Neuronal stem cell (in vitro differentiated cells): ENCODE results near the gene ACACB.

Experiments used
- DNase-seq: peaks from one replicate; pipeline ENCODE4 v3.0.0-alpha.2; 2013; ENCODE audit warnings: low spot score
- H2AFZ ChIP-seq: one replicate; pipeline ENCODE4 v1.6.1; 2013; ENCODE audit warnings: mild to moderate bottlenecking, low read length, inconsistent platforms
- H2AK5ac ChIP-seq: 2 replicates; pipeline ENCODE4 v1.6.1; 2013; ENCODE audit warnings: low read depth, mild to moderate bottlenecking, inconsistent platforms, low read length, moderate library complexity, mixed read lengths
- H2BK120ac ChIP-seq: 2 replicates; pipeline ENCODE4 v1.6.1; 2013; ENCODE audit warnings: low read depth, mild to moderate bottlenecking, inconsistent platforms, low read length, moderate library complexity, mixed read lengths
- H2BK12ac ChIP-seq: one replicate; pipeline ENCODE4 v1.6.1; 2013; ENCODE audit warnings: low read length, inconsistent platforms
- H2BK15ac ChIP-seq: 2 replicates; pipeline ENCODE4 v1.6.1; 2013; ENCODE audit warnings: mild to moderate bottlenecking, low read length, inconsistent platforms, mixed read lengths
- H2BK5ac ChIP-seq: one replicate; pipeline ENCODE4 v1.6.1; 2013; ENCODE audit warnings: inconsistent platforms, mild to moderate bottlenecking, low read length, moderate library complexity
- H3K14ac ChIP-seq: one replicate; pipeline ENCODE4 v1.6.1; 2013; ENCODE audit warnings: low read length, inconsistent platforms
- H3K18ac ChIP-seq: 2 replicates; pipeline ENCODE4 v1.6.1; 2013; ENCODE audit warnings: low read length, inconsistent platforms
- H3K23ac ChIP-seq: 2 replicates; pipeline ENCODE4 v1.6.1; 2013; ENCODE audit warnings: low read depth, mild to moderate bottlenecking, mixed read lengths, low read length, inconsistent platforms; ENCODE audit not compliant: poor library complexity
- H3K27ac ChIP-seq: replicated peaks from 3 replicates; pipeline ENCODE4 v1.5.1; 2013; ENCODE audit warnings: low read length, inconsistent platforms
- H3K27me3 ChIP-seq, 3 experiments: 2 replicates each; pipeline ENCODE4 v1.6.1; 2013; ENCODE audit warnings: low read length in 3 of 3, mild to moderate bottlenecking in 2 of 3, inconsistent platforms in 1 of 3, low read depth in 1 of 3, mixed read lengths in 1 of 3, moderate library complexity in 1 of 3; ENCODE audit not compliant: control insufficient read depth in 3 of 3, insufficient read depth in 3 of 3
- H3K36me3 ChIP-seq, 2 donors: replicated peaks in 1 of 2; 2 replicates each; pipeline ENCODE4 v1.6.1; 2013; ENCODE audit warnings: low read length in 2 of 2; ENCODE audit not compliant: control insufficient read depth in 2 of 2, insufficient read depth in 2 of 2
- H3K4ac ChIP-seq: 2 replicates; pipeline ENCODE4 v1.6.1; 2013; ENCODE audit warnings: inconsistent platforms, mild to moderate bottlenecking, low read length, moderate library complexity
- H3K4me1 ChIP-seq, 2 donors: 1 replicate in 1 of 2; 2 replicates in 1 of 2; pipeline ENCODE4 v1.6.1; 2013; ENCODE audit warnings: low read length in 2 of 2, low read depth in 1 of 2; ENCODE audit not compliant: control insufficient read depth in 2 of 2, insufficient read depth in 1 of 2
- H3K4me2 ChIP-seq: one replicate; pipeline ENCODE4 v1.6.1; 2013; ENCODE audit warnings: mild to moderate bottlenecking, low read length, inconsistent platforms; ENCODE audit not compliant: insufficient read depth, poor library complexity, severe bottlenecking
- H3K4me3 ChIP-seq, 2 donors: 2 replicates each; pipeline ENCODE4 v1.5.1; 2013; ENCODE audit warnings: low read length in 2 of 2, mild to moderate bottlenecking in 2 of 2, inconsistent platforms in 1 of 2, moderate library complexity in 1 of 2
- H3K79me1 ChIP-seq: one replicate; pipeline ENCODE4 v1.6.1; 2013; ENCODE audit warnings: low read depth, mild to moderate bottlenecking, inconsistent platforms, low read length, moderate library complexity
- H3K9ac ChIP-seq: one replicate; pipeline ENCODE4 v1.6.1; 2013; ENCODE audit warnings: mild to moderate bottlenecking, low read depth, low read length, inconsistent platforms; ENCODE audit not compliant: poor library complexity
- H3K9me3 ChIP-seq, 2 donors: replicated peaks in 1 of 2; 2 replicates each; pipeline versions ENCODE3 to v1.6.1; 2013; ENCODE audit warnings: low read length in 2 of 2, mild to moderate bottlenecking in 2 of 2, inconsistent platforms in 1 of 2, low read depth in 1 of 2, mixed read lengths in 1 of 2, moderate library complexity in 1 of 2; ENCODE audit not compliant: control insufficient read depth in 2 of 2, insufficient read depth in 1 of 2
- H4K8ac ChIP-seq: one replicate; pipeline ENCODE4 v1.6.1; 2013; ENCODE audit warnings: low read depth, mild to moderate bottlenecking, inconsistent platforms, low read length, moderate library complexity
- H4K91ac ChIP-seq: one replicate; pipeline ENCODE4 v1.6.1; 2013; ENCODE audit warnings: low read length, low read depth, mild to moderate bottlenecking, inconsistent platforms; ENCODE audit not compliant: poor library complexity
- WGBS, 2 donors: extraction: QIAGEN DNeasy Blood & Tissue Kit; methylation state at CpG; one replicate each; pipeline ENCODE4 v1.1.7; 2013; ENCODE audit warnings: missing lambda C conversion rate in 2 of 2, mixed read lengths in 1 of 2; ENCODE audit not compliant: insufficient read length in 2 of 2, insufficient replicate concordance in 1 of 2; ENCODE audit errors: extremely low coverage in 2 of 2; 5-methylcytosine and 5-hydroxymethylcytosine counted together

Gene ACACB

GRCh38 chr12:109115404-109115757, 1.0 kb upstream of the ACACB start:
- Histone ChIP-seq H3K18ac (no peak overlapping the region), H2BK15ac (no peak overlapping the region), H3K4ac (no peak overlapping the region), H3K23ac (no peak overlapping the region), H2BK12ac (no peak overlapping the region), H3K9me3 (no peaks in the 10 kb centered on the region), H3K27me3 (no peaks in the 10 kb centered on the region), H2BK5ac (no peak overlapping the region), H3K79me1 (no peaks in the 10 kb centered on the region), H2AK5ac (no peak overlapping the region), H3K27ac (peak overlapping the region; percentile 45), H4K91ac (no peak overlapping the region), H3K4me2 (peak overlapping the region; percentile 21), H3K14ac (no peak overlapping the region), H3K9ac (no peak overlapping the region), H3K4me3 (no peak overlapping the region), H2BK120ac (no peak overlapping the region), H3K4me1 (peaks cover 17 to 19% of the 10 kb centered on the region in 2 donors), H4K8ac (no peak overlapping the region), H3K36me3 (peaks cover 0 to 6% of the 10 kb centered on the region in 2 donors), H2AFZ (peak overlapping the region; percentile 77)
- no peak for DNase-seq
- no CpG with 5 or more reads among the region's 3 CpGs for WGBS, 2 donors

- Histone ChIP-seq H3K27ac (no peak overlapping the region), H3K4me1 (peaks cover 10 to 15% of the 10 kb centered on the region in 2 donors), H2BK15ac (no peak overlapping the region), H3K4me2 (no peak overlapping the region), H4K8ac (no peak overlapping the region), H4K91ac (no peak overlapping the region), H3K14ac (no peak overlapping the region), H3K4me3 (no peak overlapping the region), H3K36me3 (peaks cover 0 to 2% of the 10 kb centered on the region in 2 donors), H2BK120ac (no peak overlapping the region), H3K18ac (no peak overlapping the region), H2BK5ac (no peak overlapping the region), H2AFZ (no peak overlapping the region), H3K9ac (no peak overlapping the region), H3K27me3 (no peaks in the 10 kb centered on the region), H2AK5ac (peak overlapping the region; percentile 30), H3K79me1 (no peaks in the 10 kb centered on the region), H2BK12ac (no peak overlapping the region), H3K23ac (no peak overlapping the region), H3K9me3 (no peaks in the 10 kb centered on the region), H3K4ac (no peak overlapping the region)
- no peak for DNase-seq
- WGBS, 2 donors: no CpG with 5 or more reads among the region's 12 CpGs
These were observed 193 bp downstream of the ACACB start for GRCh38 chr12:109116611-109116949.

GRCh38 chr12:109120095-109120494, 3.7 kb downstream of the ACACB start:
- Histone ChIP-seq H2BK15ac (no peak overlapping the region), H3K9me3 (no peaks in the 10 kb centered on the region), H3K36me3 (no peaks in the 10 kb centered on the region), H2AFZ (no peak overlapping the region), H3K18ac (no peak overlapping the region), H2AK5ac (no peak overlapping the region), H2BK5ac (no peak overlapping the region), H2BK12ac (no peak overlapping the region), H3K4me2 (no peak overlapping the region), H3K23ac (no peak overlapping the region), H2BK120ac (no peak overlapping the region), H3K27me3 (no peaks in the 10 kb centered on the region), H3K4ac (no peak overlapping the region), H3K9ac (no peak overlapping the region), H3K79me1 (no peaks in the 10 kb centered on the region), H3K4me3 (no peak overlapping the region), H3K27ac (no peak overlapping the region), H4K8ac (no peak overlapping the region), H3K14ac (peak overlapping the region; percentile 67), H3K4me1 (peaks cover 10 to 12% of the 10 kb centered on the region in 2 donors), H4K91ac (no peak overlapping the region)
- DNase-seq: no peak
- WGBS, 2 donors: no CpG with 5 or more reads among the region's 2 CpGs

GRCh38 chr12:109120557-109120956, 4.2 kb downstream of the ACACB start:
- Histone ChIP-seq H3K9ac (no peak overlapping the region), H3K9me3 (no peaks in the 10 kb centered on the region), H2BK120ac (no peak overlapping the region), H3K4me3 (no peak overlapping the region), H3K36me3 (no peaks in the 10 kb centered on the region), H2AK5ac (no peak overlapping the region), H3K27me3 (no peaks in the 10 kb centered on the region), H3K4me2 (no peak overlapping the region), H2BK15ac (no peak overlapping the region), H4K91ac (no peak overlapping the region), H3K23ac (no peak overlapping the region), H3K27ac (no peak overlapping the region), H3K4me1 (peaks cover 8 to 9% of the 10 kb centered on the region in 2 donors), H3K14ac (peak overlapping the region; percentile 67), H2BK12ac (no peak overlapping the region), H4K8ac (no peak overlapping the region), H2AFZ (no peak overlapping the region), H3K79me1 (no peaks in the 10 kb centered on the region), H3K18ac (peak overlapping the region; percentile 33), H3K4ac (no peak overlapping the region), H2BK5ac (no peak overlapping the region)
- WGBS, 2 donors: no CpG with 5 or more reads among the region's 4 CpGs
- no peak for DNase-seq
